ENCODE results near the gene UGT8.
"Not testable (repeated sequence)": the region's sequence is repeated elsewhere in the genome, so short reads cannot be mapped to it uniquely, and the experiment has no call there.

UGT8 gene

GRCh38 chr4:114606245-114606644 is 7.6 kb downstream of the UGT8 start:
- peaks cover 29% of the 10 kb centered on the region for H3K4me1 ChIP-seq
- H3K9ac ChIP-seq: no peak overlapping the region
- H4K20me1 ChIP-seq: peaks cover 19% of the 10 kb centered on the region
- no peaks in the 10 kb centered on the region for H3K36me3 ChIP-seq
- no peak overlapping the region for H3K4me2 ChIP-seq
- no peak overlapping the region for H3K4me3 ChIP-seq
- no peaks in the 10 kb centered on the region for H3K27me3 ChIP-seq
- TF ChIP-seq Cebpa-rat (IDR thresholded peaks at IDR 0.05): no peak
- H3K27ac ChIP-seq: no peak overlapping the region
- H3K9me3 ChIP-seq: no peaks in the 10 kb centered on the region

GRCh38 chr4:114607056-114607455 is 8.4 kb downstream of the UGT8 start:
- Histone ChIP-seq H4K20me1 (peaks cover 12% of the 10 kb centered on the region; the same call in 1 of the 2 replicates), H3K4me1 (peaks cover 20% of the 10 kb centered on the region), H3K36me3 (no peaks in the 10 kb centered on the region), H3K9me3 (no peaks in the 10 kb centered on the region), H3K27ac (no peak overlapping the region), H3K27me3 (no peaks in the 10 kb centered on the region), H3K4me3 (no peak overlapping the region), H3K4me2 (no peak overlapping the region), H3K9ac (no peak overlapping the region)
- TF ChIP-seq Cebpa-rat (IDR thresholded peaks at IDR 0.05): no peak

DNA sequence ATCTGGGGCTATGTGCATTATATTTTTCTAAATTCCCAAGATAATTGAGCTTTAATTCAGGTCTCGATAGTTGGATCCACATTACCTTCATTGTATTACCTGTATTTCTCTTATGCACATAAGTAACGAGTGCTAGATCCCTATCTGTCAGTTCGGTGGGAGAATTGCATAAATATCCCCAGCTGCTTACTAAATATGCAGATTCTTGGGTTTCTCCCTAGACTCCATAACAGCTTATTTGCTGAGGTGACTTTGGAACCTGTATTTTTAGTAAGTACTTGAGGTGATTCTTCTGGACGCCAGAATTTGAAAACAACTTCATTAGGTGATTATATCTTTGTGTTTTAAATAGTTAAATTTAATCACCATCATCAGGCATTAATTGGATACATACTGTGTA is 15.0 kb downstream of the UGT8 start:
- no peak overlapping the region for H3K4me2 ChIP-seq
- no peaks in the 10 kb centered on the region for H3K9me3 ChIP-seq
- H3K36me3 ChIP-seq: no peaks in the 10 kb centered on the region
- H3K27ac ChIP-seq: no peak overlapping the region
- no peaks in the 10 kb centered on the region for H3K27me3 ChIP-seq
- H3K9ac ChIP-seq: no peak overlapping the region
- H3K4me1 ChIP-seq: no peaks in the 10 kb centered on the region
- no peak overlapping the region for H3K4me3 ChIP-seq
- no peak for TF ChIP-seq Cebpa-rat (IDR thresholded peaks at IDR 0.05)
- H4K20me1 ChIP-seq: 0 out of 2 replicates have a peak, but pooled peaks cover 7% of the 10 kb centered on the region

GRCh38 chr4:114615435-114615834 is 16.8 kb downstream of the UGT8 start:
- Histone ChIP-seq H3K4me2 (no peak overlapping the region), H3K9me3 (no peaks in the 10 kb centered on the region), H3K4me1 (no peaks in the 10 kb centered on the region), H3K27me3 (no peaks in the 10 kb centered on the region), H3K4me3 (no peak overlapping the region), H3K36me3 (no peaks in the 10 kb centered on the region), H4K20me1 (no peaks in the 10 kb centered on the region), H3K9ac (no peak overlapping the region), H3K27ac (no peak overlapping the region)
- TF ChIP-seq Cebpa-rat (IDR thresholded peaks at IDR 0.05): no peak

GRCh38 chr4:114616036-114616435 is 17.4 kb downstream of the UGT8 start:
- not testable (repeated sequence) for H3K9me3 ChIP-seq, H3K4me3 ChIP-seq, H4K20me1 ChIP-seq, H3K9ac ChIP-seq, H3K27me3 ChIP-seq, H3K4me1 ChIP-seq, H3K4me2 ChIP-seq, H3K36me3 ChIP-seq, H3K27ac ChIP-seq

DNA sequence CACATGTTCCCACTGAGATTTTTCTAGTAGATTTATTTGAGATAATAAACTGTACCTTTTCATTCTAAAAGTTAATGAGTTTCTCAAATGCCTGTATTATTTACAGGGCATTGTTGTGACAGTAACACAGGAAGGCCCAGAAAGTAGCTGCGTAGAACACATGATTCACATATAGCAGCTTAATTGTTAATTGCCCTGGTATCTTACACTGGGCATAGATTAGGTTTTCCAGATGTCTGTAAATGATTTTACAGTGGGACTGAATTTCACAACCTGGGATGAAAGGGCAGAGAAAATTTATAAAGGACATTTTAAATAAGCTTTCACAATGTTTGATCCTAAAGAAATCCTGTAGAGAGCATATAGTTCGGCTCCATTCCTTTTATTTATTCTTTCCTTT is 27.6 kb downstream of the UGT8 start:
- Histone ChIP-seq H3K27ac (no peak overlapping the region), H3K9me3 (no peaks in the 10 kb centered on the region), H4K20me1 (no peaks in the 10 kb centered on the region), H3K4me2 (no peak overlapping the region), H3K9ac (no peak overlapping the region), H3K4me1 (no peaks in the 10 kb centered on the region), H3K36me3 (peaks cover 25% of the 10 kb centered on the region), H3K27me3 (no peaks in the 10 kb centered on the region), H3K4me3 (no peak overlapping the region)
- no peak for TF ChIP-seq Cebpa-rat (IDR thresholded peaks at IDR 0.05)

DNA sequence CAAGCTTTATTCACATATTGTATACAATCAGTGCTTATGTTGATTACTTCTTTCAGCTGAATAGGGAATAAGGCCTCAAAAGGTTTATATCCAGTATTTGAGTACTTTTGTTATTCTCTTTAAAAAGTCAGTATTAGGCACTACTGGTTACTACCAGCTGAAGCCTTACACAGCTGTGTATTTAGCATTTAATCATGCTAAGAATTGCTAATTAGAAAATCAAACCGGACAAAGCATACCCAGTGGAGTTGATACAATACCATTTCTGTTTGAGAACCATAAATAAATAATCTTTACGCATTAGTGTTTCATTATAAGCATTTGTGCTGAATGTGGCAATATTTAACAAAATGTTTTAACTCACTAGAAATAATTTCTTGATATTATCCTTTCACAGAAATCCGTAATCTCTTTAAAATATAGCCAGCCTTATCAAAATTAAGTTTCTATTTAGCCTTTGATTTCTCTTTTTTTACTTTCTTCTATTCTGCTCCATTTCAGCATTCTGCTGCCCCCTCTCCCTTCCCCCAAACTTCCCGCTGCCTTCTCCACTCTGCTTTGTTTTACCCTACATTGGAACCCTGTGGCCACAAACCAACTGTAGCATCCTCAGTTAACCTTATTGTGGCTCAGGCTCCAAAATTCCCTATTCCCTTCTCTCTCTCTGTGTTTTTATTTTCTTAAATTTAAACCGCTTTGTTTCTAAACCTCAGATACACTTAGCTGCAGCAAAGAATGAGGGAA is 37.8 kb downstream of the UGT8 start:
- Histone ChIP-seq H3K9ac (no peak overlapping the region), H3K27ac (no peak overlapping the region), H3K4me3 (no peak overlapping the region), H3K4me2 (no peak overlapping the region), H3K4me1 (no peaks in the 10 kb centered on the region; the same call in 1 of the 2 replicates), H3K9me3 (peaks cover 7% of the 10 kb centered on the region; the same call in 1 of the 2 replicates), H3K36me3 (peaks cover 19% of the 10 kb centered on the region), H4K20me1 (no peaks in the 10 kb centered on the region), H3K27me3 (no peaks in the 10 kb centered on the region)
- no peak for TF ChIP-seq Cebpa-rat (IDR thresholded peaks at IDR 0.05)

GRCh38 chr4:114642173-114642780 is 43.7 kb downstream of the UGT8 start:
- Histone ChIP-seq H3K4me3 (no peak overlapping the region), H3K36me3 (peaks cover 9% of the 10 kb centered on the region; the same call in 1 of the 2 replicates), H3K4me1 (no peaks in the 10 kb centered on the region), H3K27ac (no peak overlapping the region), H3K27me3 (no peaks in the 10 kb centered on the region), H3K9me3 (peaks cover 7% of the 10 kb centered on the region; the same call in 1 of the 2 replicates), H3K4me2 (no peak overlapping the region), H4K20me1 (no peaks in the 10 kb centered on the region), H3K9ac (no peak overlapping the region)
- no peak for TF ChIP-seq Cebpa-rat (IDR thresholded peaks at IDR 0.05)

- no peaks in the 10 kb centered on the region for H3K4me1 ChIP-seq
- H3K36me3 ChIP-seq: no peaks in the 10 kb centered on the region
- no peak overlapping the region for H3K27ac ChIP-seq
- no peaks in the 10 kb centered on the region for H3K27me3 ChIP-seq
- H4K20me1 ChIP-seq: no peaks in the 10 kb centered on the region
- H3K4me2 ChIP-seq: no peak overlapping the region
- no peaks in the 10 kb centered on the region for H3K9me3 ChIP-seq
- no peak for TF ChIP-seq Cebpa-rat (IDR thresholded peaks at IDR 0.05)
- no peak overlapping the region for H3K4me3 ChIP-seq
- no peak overlapping the region for H3K9ac ChIP-seq
Measured at GRCh38 chr4:114649908-114650307, 51.3 kb downstream of the UGT8 start.

DNA sequence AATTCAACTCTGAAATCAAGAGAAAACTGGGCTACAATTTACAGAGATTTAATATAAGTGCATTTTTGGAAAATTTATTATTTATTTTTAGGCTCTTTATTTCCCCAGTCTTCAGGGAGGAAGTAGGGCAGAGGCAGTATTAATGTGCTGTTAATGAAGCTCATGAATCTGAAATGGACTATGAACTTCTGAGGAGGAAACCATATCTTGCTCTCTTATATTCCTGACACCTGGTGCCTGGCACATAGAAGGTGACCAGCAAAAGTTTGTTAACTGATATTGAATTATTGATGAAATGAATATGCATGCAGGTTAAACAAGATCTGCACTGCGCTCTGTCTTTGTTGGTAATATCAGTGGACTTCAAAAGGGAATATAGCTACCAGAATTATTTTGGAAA is 55.1 kb downstream of the UGT8 start:
- Histone ChIP-seq H3K4me1 (no peaks in the 10 kb centered on the region), H3K36me3 (no peaks in the 10 kb centered on the region), H3K9me3 (no peaks in the 10 kb centered on the region), H3K27ac (no peak overlapping the region), H4K20me1 (no peaks in the 10 kb centered on the region), H3K9ac (no peak overlapping the region), H3K4me2 (no peak overlapping the region), H3K27me3 (no peaks in the 10 kb centered on the region), H3K4me3 (no peak overlapping the region)
- TF ChIP-seq Cebpa-rat (IDR thresholded peaks at IDR 0.05): no peak

Measured in BLaER1 (cell line).